IMR-90 (cell line): ENCODE results near the gene RHBDF1. TPM values are rescaled to one million over a fixed set of nuclear protein-coding genes. Genes with fewer than 3 reads are reported as not detected.

ENCODE experiments used
- ATAC-seq: fragments of 200-7000 bp; cut with Tn5 transposase; 2 replicates; pipeline ENCODE4 v1.9.1; 2020; ENCODE audit warnings: low read depth, mild to moderate bottlenecking, moderate library complexity
- BruUV-seq: library from RNA; stranded (reverse); fragments of 400-500 nt; replicated peaks from 2 replicates; lab custom pipeline; 2021; lab: Mats Ljungman, UMichigan
- CTCF ChIA-PET: fragments of 300-600 bp; formaldehyde crosslinking; extraction: SDS; loops from one replicate; lab custom pipeline; 2021; ENCODE audit warnings: antibody characterized with exemption; lab: Yijun Ruan, JAX
- POLR2A ChIA-PET: fragments of 300-600 bp; sonication (Branson Sonifier 250); formaldehyde crosslinking; loops from one replicate; lab custom pipeline; 2022; ENCODE audit warnings: antibody characterized with exemption; ENCODE audit not compliant: unreplicated experiment; lab: Charles Lee
- DNase-seq: peaks from one replicate; pipeline ENCODE4 v3.0.0; 2013
- H2AFZ ChIP-seq: replicated peaks from 2 replicates; pipeline ENCODE3; 2013; ENCODE audit warnings: low read length, mild to moderate bottlenecking; ENCODE audit not compliant: poor library complexity
- H2AK5ac ChIP-seq: 2 replicates; pipeline ENCODE4 v1.6.1; 2013; ENCODE audit warnings: low read depth, low read length, inconsistent platforms
- H2AK9ac ChIP-seq: replicated peaks from 2 replicates; pipeline ENCODE3; 2013; ENCODE audit warnings: mild to moderate bottlenecking, low read depth, low read length, moderate library complexity; ENCODE audit not compliant: poor library complexity
- H2BK120ac ChIP-seq: 2 replicates; pipeline ENCODE4 v1.6.1; 2013; ENCODE audit warnings: low read depth, low read length, inconsistent platforms
- H2BK15ac ChIP-seq: 3 replicates; pipeline ENCODE4 v1.6.1; 2013; ENCODE audit warnings: low read depth, low read length, inconsistent platforms
- H2BK20ac ChIP-seq: 2 replicates; pipeline ENCODE4 v1.6.1; 2013; ENCODE audit warnings: low read depth, mild to moderate bottlenecking, inconsistent platforms, low read length, moderate library complexity
- H2BK5ac ChIP-seq: 2 replicates; pipeline ENCODE4 v1.6.1; 2013; ENCODE audit warnings: mild to moderate bottlenecking, low read depth, low read length, inconsistent platforms; ENCODE audit not compliant: poor library complexity, severe bottlenecking
- H3K14ac ChIP-seq: replicated peaks from 2 replicates; pipeline ENCODE4 v1.6.1; 2013; ENCODE audit warnings: low read depth, low read length, inconsistent platforms
- H3K18ac ChIP-seq: 2 replicates; pipeline ENCODE4 v1.6.1; 2013; ENCODE audit warnings: low read depth, low read length, control low read depth
- H3K23ac ChIP-seq: 2 replicates; pipeline ENCODE4 v1.6.1; 2013; ENCODE audit warnings: low read depth, low read length, inconsistent platforms
- H3K27ac ChIP-seq: 2 replicates; pipeline ENCODE4 v1.5.1; 2013; ENCODE audit warnings: mild to moderate bottlenecking, control low read depth, low read length; ENCODE audit not compliant: insufficient read depth
- H3K27me3 ChIP-seq: 2 replicates; pipeline ENCODE4 v1.6.1; 2013; ENCODE audit warnings: low read length; ENCODE audit not compliant: control insufficient read depth, insufficient read depth
- H3K36me3 ChIP-seq: 2 replicates; pipeline ENCODE4 v1.6.1; 2013; ENCODE audit warnings: low read length, mixed read lengths; ENCODE audit not compliant: control insufficient read depth, insufficient read depth
- H3K4ac ChIP-seq: 2 replicates; pipeline ENCODE4 v1.6.1; 2013; ENCODE audit warnings: low read depth, low read length, inconsistent platforms
- H3K4me1 ChIP-seq: 2 replicates; pipeline ENCODE4 v1.6.1; 2013; ENCODE audit warnings: low read length, mixed read lengths; ENCODE audit not compliant: control insufficient read depth, insufficient read depth
- H3K4me2 ChIP-seq: 2 replicates; pipeline ENCODE4 v1.6.1; 2013; ENCODE audit warnings: low read depth, mild to moderate bottlenecking, control low read depth, low read length, moderate library complexity
- H3K4me3 ChIP-seq: 2 replicates; pipeline ENCODE4 v1.5.1; 2013; ENCODE audit warnings: low read depth, mild to moderate bottlenecking, control low read depth, low read length, moderate library complexity; ENCODE audit not compliant: insufficient read depth
- H3K56ac ChIP-seq: 2 replicates; pipeline ENCODE4 v1.6.1; 2013; ENCODE audit warnings: low read length, inconsistent platforms; ENCODE audit not compliant: insufficient read depth; ENCODE audit errors: extremely low read depth
- H3K79me1 ChIP-seq, 2 experiments: 2 replicates each; pipeline ENCODE4 v1.6.1; 2013; ENCODE audit warnings: low read length in 2 of 2, inconsistent platforms in 1 of 2, low read depth in 1 of 2
- H3K9ac ChIP-seq: 2 replicates; pipeline ENCODE4 v1.6.1; 2013; ENCODE audit warnings: low read depth, low read length, control low read depth
- H3K9me1 ChIP-seq: 2 replicates; pipeline ENCODE4 v1.6.1; 2013; ENCODE audit warnings: low read length, inconsistent platforms; ENCODE audit not compliant: insufficient read depth
- H3K9me3 ChIP-seq: 2 replicates; pipeline ENCODE4 v1.6.1; 2013; ENCODE audit warnings: low read length; ENCODE audit not compliant: control insufficient read depth, insufficient read depth
- H4K20me1 ChIP-seq: 2 replicates; pipeline ENCODE4 v1.6.1; 2013; ENCODE audit warnings: low read length, inconsistent platforms; ENCODE audit not compliant: insufficient read depth
- H4K5ac ChIP-seq: 2 replicates; pipeline ENCODE4 v1.6.1; 2013; ENCODE audit warnings: mild to moderate bottlenecking, low read depth, low read length, control low read depth
- H4K8ac ChIP-seq, 2 experiments: 2 replicates each; pipeline ENCODE4 v1.6.1; 2013; ENCODE audit warnings: low read depth in 2 of 2, low read length in 2 of 2, control low read depth in 1 of 2, inconsistent platforms in 1 of 2
- H4K91ac ChIP-seq: 2 replicates; pipeline ENCODE4 v1.6.1; 2013; ENCODE audit warnings: low read depth, low read length, inconsistent platforms; ENCODE audit not compliant: insufficient read depth
- WGBS, 2 experiments: methylation state at CpG; one replicate each; pipeline versions ENCODE4 v1.1.5 to v1.1.7; 2013; ENCODE audit warnings: missing lambda C conversion rate in 2 of 2; ENCODE audit not compliant: insufficient read length in 1 of 2; ENCODE audit errors: extremely low coverage in 2 of 2; 5-methylcytosine and 5-hydroxymethylcytosine counted together
- dilution Hi-C: fragments of 300-500 bp; cut with HindIII; formaldehyde crosslinking; loops from one replicate; pipeline ENCODE4 v1.14.3; 2018; ENCODE audit warnings: low sequenced_read_pairs; ENCODE audit not compliant: unreplicated experiment
- in situ Hi-C: fragments of 300-500 bp; cut with MboI; formaldehyde crosslinking; loops from 3 replicates; pipeline ENCODE4 v1.14.3; 2019; ENCODE audit warnings: low sequenced_read_pairs, inconsistent platforms, mixed read lengths
- intact Hi-C: fragments of 100-400 bp; cut with micrococcal nuclease; formaldehyde crosslinking; loops from 2 replicates; pipeline ENCODE4 v1.10.0; 2022
- polyA plus RNA-seq, 3 experiments: library from polyadenylated mRNA; depleted of rRNA; stranded (reverse); fragments of >200 nt; gene quantifications; 2 replicates each; pipeline ENCODE4 v1.2.3, GENCODE V29; 2012; ENCODE audit warnings: low replicate concordance in 1 of 3
- total RNA-seq: library from RNA; depleted of rRNA; stranded (reverse); fragments of >200 nt; gene quantifications from 2 replicates; pipeline ENCODE4 v1.2.3, GENCODE V29; 2012
- TF ChIP-seq, protein P1 (sequence below): conservative IDR thresholded peaks from 2 replicates; pipeline ENCODE4 v1.5.1; 2012; ENCODE audit warnings: mild to moderate bottlenecking, low read depth, low read length, improper control_type of control experiment
- TF ChIP-seq, protein P2 (sequence below): fragments of 150-350 bp; IDR thresholded peaks from 2 replicates; pipeline ENCODE4 v1.6.1; 2017; ENCODE audit warnings: mild to moderate bottlenecking, antibody characterized with exemption, low read length, low read depth

Gene RHBDF1
- total and polyA plus RNA-seq, 2 of the 4 experiments (the other 2 are of a cell fraction), result 13.8 to 86.6 TPM

DNA sequence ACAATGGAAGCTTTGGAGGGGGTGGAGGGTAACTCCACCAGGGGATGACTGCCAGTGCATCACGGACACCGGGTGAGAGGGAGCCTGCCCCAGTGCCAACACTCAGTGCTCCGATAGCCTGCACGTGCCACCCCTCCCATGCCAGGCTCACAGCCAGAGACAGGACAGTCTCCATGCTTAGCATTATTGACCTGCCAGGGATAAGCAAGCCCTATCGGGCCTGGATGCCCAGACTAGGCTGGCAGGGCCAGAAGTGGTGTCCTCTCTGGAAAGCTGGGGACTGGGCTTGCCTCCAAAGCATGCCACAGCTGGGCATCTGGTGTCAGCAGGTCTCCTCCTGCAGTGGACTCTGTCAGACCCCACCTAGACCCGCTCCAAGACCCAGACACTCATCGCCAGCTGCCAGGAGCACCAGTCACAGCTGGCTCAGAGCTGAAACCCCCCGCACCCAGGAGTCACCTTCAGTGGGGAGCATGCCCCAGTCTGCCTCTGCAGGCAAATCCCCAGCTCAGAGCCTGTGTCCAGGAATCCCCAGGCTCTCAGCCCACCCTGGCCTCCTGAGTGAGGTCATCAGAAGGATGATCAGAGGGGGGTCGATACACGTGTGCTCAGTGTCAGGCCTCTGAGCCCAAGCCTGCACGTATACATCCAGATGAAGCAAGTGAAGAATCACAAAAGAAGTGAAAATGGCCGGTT is 1.8 kb upstream of the RHBDF1 start:
- Histone ChIP-seq H4K8ac (no peak overlapping the region), H4K20me1 (peaks cover 30% of the 10 kb centered on the region), H4K91ac (peak overlapping the region; percentile 68), H4K5ac (no peak overlapping the region), H3K14ac (peak overlapping the region; percentile 50; the same call in 1 of the 2 replicates), H3K4me1 (peaks cover 55% of the 10 kb centered on the region), H3K4me2 (no peak overlapping the region), H2BK5ac (no peak overlapping the region), H2BK20ac (peak overlapping the region; percentile 63), H3K27me3 (no peaks in the 10 kb centered on the region), H3K9me1 (peaks cover 14% of the 10 kb centered on the region), H3K9me3 (no peaks in the 10 kb centered on the region), H3K56ac (no peak overlapping the region), H3K4me3 (no peak overlapping the region), H2BK15ac (peak overlapping the region; percentile 38; the same call in 1 of the 3 replicates), H2BK120ac (peak overlapping the region; percentile 62), H2AK9ac (peak overlapping the region; percentile 57), H3K23ac (no peak overlapping the region), H3K36me3 (no peaks in the 10 kb centered on the region; the same call in 1 of the 2 replicates), H2AFZ (peak overlapping the region; percentile 4), H3K4ac (peak overlapping the region; percentile 79), H2AK5ac (peak overlapping the region; percentile 100), H3K27ac (no peak overlapping the region), H3K18ac (no peak overlapping the region; the same call in 1 of the 2 replicates), H3K79me1 (peaks cover 6 to 41% of the 10 kb centered on the region in 2 experiments), H3K9ac (no peak overlapping the region)
- ChIA-PET POLR2A (no interaction called here), CTCF (no interaction called here)
- in situ Hi-C loops, result no loop called here
- no TSS peak for BruUV-seq
- DNase-seq (no peak), ATAC-seq (no peak)
- intact Hi-C loops, result no loop called here
- 75% methylated on average over 2 of the region's 12 CpGs; no CpG with 5 or more reads in 1 of the 2 experiments for WGBS, 2 experiments
- dilution Hi-C loops, result no loop called here
- TF ChIP-seq, protein P1, sequence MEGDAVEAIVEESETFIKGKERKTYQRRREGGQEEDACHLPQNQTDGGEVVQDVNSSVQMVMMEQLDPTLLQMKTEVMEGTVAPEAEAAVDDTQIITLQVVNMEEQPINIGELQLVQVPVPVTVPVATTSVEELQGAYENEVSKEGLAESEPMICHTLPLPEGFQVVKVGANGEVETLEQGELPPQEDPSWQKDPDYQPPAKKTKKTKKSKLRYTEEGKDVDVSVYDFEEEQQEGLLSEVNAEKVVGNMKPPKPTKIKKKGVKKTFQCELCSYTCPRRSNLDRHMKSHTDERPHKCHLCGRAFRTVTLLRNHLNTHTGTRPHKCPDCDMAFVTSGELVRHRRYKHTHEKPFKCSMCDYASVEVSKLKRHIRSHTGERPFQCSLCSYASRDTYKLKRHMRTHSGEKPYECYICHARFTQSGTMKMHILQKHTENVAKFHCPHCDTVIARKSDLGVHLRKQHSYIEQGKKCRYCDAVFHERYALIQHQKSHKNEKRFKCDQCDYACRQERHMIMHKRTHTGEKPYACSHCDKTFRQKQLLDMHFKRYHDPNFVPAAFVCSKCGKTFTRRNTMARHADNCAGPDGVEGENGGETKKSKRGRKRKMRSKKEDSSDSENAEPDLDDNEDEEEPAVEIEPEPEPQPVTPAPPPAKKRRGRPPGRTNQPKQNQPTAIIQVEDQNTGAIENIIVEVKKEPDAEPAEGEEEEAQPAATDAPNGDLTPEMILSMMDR, result no peak
- TF ChIP-seq, protein P2, sequence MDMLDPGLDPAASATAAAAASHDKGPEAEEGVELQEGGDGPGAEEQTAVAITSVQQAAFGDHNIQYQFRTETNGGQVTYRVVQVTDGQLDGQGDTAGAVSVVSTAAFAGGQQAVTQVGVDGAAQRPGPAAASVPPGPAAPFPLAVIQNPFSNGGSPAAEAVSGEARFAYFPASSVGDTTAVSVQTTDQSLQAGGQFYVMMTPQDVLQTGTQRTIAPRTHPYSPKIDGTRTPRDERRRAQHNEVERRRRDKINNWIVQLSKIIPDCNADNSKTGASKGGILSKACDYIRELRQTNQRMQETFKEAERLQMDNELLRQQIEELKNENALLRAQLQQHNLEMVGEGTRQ, result no peak
